NB4 (cell line): ENCODE data around the gene DGKD.

Experiments used
- DNase-seq: peaks from one replicate; pipeline ENCODE4 v3.0.0; 2010; ENCODE audit warnings: low read depth
- H3K4me3 ChIP-seq: one replicate; pipeline ENCODE4 v1.5.1; 2011; ENCODE audit warnings: mild to moderate bottlenecking, low read depth, low read length, moderate library complexity
- CTCF ChIP-seq: IDR thresholded peaks from one replicate; pipeline ENCODE4 v1.5.1; 2012; ENCODE audit warnings: low read depth, low read length
- MAX ChIP-seq: IDR thresholded peaks from 2 replicates; pipeline ENCODE4 v1.6.1; 2011; ENCODE audit warnings: low read depth, low read length
- MYC ChIP-seq: IDR thresholded peaks from 2 replicates; pipeline ENCODE4 v1.6.1; 2011; ENCODE audit warnings: low read depth, low read length
- POLR2A ChIP-seq: IDR thresholded peaks from 2 replicates; pipeline ENCODE4 v1.6.1; 2011; ENCODE audit warnings: mild to moderate bottlenecking; ENCODE audit not compliant: insufficient read length; ENCODE audit errors: extremely low read depth

Gene DGKD

DNA sequence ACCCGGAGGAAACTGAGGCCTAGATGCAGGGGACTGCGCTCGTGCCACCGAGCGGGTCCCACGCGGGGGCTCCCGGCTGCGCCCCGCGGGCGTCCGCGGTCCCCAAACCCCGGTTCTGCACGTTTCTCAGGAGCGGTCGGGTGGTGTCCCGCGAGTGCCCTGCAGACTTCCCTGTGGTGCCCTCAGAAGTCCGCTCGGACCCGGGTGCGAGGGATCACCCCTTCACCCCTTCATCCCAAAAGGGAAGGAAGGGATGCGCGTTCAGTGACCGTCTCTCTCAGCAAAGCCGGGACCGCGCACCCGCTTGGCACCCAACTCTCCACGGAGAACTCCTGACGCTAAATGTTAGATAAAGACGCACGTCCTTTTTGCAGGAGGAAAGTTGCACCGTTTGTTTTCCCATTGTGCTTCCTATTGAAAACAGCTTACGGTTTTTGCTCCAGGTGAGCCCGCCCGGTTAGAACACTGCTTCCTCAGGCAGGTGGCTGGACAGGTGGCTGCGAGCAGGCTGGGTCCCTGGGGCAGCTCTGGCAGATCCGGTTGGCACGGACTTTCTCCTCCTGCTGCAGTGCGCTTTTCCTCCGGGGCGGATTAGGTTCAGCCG lies 779 bp downstream of the DGKD start:
- DNase-seq, result peak; percentile 61
- no peak for TF ChIP-seq MAX
- no peak for TF ChIP-seq MYC
- no peak for TF ChIP-seq POLR2A
- no peak for TF ChIP-seq CTCF
- peak overlapping the region; percentile 77 for H3K4me3 ChIP-seq

DNA sequence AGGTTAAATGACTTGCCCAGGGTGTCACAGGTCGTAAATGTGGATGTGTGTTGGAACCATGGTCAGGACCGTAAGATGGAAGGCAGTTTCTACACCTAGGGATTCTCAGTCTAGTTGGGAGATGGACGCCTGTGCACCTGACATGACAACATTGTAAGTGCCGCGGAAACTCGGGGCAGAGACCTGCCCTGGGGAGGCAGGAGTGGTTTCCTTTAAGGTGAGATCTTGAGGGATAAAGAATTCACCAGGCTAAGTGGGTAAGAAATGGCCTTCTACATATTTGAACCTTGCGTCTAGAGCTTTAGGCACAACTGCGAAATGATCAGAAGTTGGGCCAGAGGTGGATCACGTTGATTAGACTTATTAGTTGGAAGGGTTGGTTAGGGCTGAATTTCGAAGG lies 1.6 kb downstream of the DGKD start:
- TF ChIP-seq MYC (no peak), MAX (no peak), CTCF (no peak), POLR2A (no peak)
- H3K4me3 ChIP-seq, result peak overlapping the region; percentile 77
- DNase-seq, result no peak

GRCh38 chr2:233356546-233357308 lies 2.4 kb downstream of the DGKD start:
- H3K4me3 ChIP-seq, result peak overlapping the region; percentile 77
- DNase-seq, result peak; percentile 67
- TF ChIP-seq POLR2A (no peak), MAX (no peak)

GRCh38 chr2:233358335-233358734 lies 4.0 kb downstream of the DGKD start:
- H3K4me3 ChIP-seq, result peak overlapping the region; percentile 77
- no peak for TF ChIP-seq POLR2A
- TF ChIP-seq CTCF, result no peak
- TF ChIP-seq MAX, result peak; percentile 9; the same call in 1 of the 2 replicates
- peak; percentile 28; the same call in 1 of the 2 replicates for TF ChIP-seq MYC
- peak; percentile 85 for DNase-seq

- TF ChIP-seq MAX, result no peak
- peak overlapping the region; percentile 77 for H3K4me3 ChIP-seq
- peak; percentile 57 for DNase-seq
Observed at GRCh38 chr2:233358947-233359346, 4.7 kb downstream of the DGKD start.

GRCh38 chr2:233359823-233360222 lies 5.5 kb downstream of the DGKD start:
- TF ChIP-seq POLR2A, result no peak
- H3K4me3 ChIP-seq, result no peak overlapping the region
- no peak for DNase-seq

- no peak for DNase-seq
- no peak for TF ChIP-seq CTCF
- TF ChIP-seq POLR2A, result no peak
- no peak for TF ChIP-seq MAX
- TF ChIP-seq MYC, result no peak
- H3K4me3 ChIP-seq, result no peak overlapping the region
Observed at GRCh38 chr2:233360771-233361176, 6.5 kb downstream of the DGKD start.
